ENCODE measurements around the gene SMAD3. TPM values are rescaled to one million over a fixed set of nuclear protein-coding genes. Genes with fewer than 3 reads are reported as not detected.

SMAD3 gene
- total and polyA plus RNA-seq, 2 of the 4 experiments (the other 2 are of a cell fraction), result 71.0 to 177 TPM

DNA sequence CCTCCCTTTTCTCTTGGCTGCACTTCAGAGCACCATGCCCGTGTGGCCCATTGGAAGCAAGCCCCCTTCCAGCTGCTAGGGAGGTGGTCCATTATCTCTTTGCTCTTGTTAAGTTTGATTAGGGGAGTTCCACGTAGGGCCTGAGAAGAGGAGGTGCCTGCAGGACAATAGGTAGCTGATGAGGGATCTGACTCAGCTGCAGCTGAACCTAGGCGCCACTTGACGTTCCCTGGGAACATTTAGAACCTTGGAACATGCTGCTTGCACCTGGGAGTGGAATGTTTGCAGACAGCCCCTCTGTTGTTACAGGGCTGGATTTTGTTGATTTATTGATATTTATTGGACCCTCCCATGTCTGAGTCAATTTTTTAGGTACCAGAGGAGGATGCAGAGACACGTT, 4.7 kb downstream of the SMAD3 start:
- TF ChIP-seq RFX5 (IDR thresholded peaks at IDR 0.05; ENCODE audit: low read depth, low read length) (no peak), CEBPB (IDR thresholded peaks at IDR 0.05; ENCODE audit: low read depth, low read length) (no peak), FOS (IDR thresholded peaks at IDR 0.05; ENCODE audit: low read depth, low read length) (no peak), CHD1 (IDR thresholded peaks at IDR 0.05; ENCODE audit: low read depth, low read length) (no peak; the same call in 1 of the 2 replicates), RCOR1 (IDR thresholded peaks at IDR 0.05; ENCODE audit: insufficient replicate concordance, low read length) (no peak), BHLHE40 (IDR thresholded peaks at IDR 0.05; ENCODE audit: low read depth, low read length) (no peak), NFE2L2 (IDR thresholded peaks at IDR 0.05; ENCODE audit: low read depth, low read length) (no peak), POLR2A (IDR thresholded peaks at IDR 0.05; ENCODE audit: low read depth, low read length) (no peak), MAFK (IDR thresholded peaks at IDR 0.05; ENCODE audit: low read depth, low read length) (no peak)
- TF ChIP-seq, protein P1, sequence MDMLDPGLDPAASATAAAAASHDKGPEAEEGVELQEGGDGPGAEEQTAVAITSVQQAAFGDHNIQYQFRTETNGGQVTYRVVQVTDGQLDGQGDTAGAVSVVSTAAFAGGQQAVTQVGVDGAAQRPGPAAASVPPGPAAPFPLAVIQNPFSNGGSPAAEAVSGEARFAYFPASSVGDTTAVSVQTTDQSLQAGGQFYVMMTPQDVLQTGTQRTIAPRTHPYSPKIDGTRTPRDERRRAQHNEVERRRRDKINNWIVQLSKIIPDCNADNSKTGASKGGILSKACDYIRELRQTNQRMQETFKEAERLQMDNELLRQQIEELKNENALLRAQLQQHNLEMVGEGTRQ (IDR thresholded peaks at IDR 0.05; ENCODE audit: low read depth, low read length), result no peak
- TF ChIP-seq, protein P2, sequence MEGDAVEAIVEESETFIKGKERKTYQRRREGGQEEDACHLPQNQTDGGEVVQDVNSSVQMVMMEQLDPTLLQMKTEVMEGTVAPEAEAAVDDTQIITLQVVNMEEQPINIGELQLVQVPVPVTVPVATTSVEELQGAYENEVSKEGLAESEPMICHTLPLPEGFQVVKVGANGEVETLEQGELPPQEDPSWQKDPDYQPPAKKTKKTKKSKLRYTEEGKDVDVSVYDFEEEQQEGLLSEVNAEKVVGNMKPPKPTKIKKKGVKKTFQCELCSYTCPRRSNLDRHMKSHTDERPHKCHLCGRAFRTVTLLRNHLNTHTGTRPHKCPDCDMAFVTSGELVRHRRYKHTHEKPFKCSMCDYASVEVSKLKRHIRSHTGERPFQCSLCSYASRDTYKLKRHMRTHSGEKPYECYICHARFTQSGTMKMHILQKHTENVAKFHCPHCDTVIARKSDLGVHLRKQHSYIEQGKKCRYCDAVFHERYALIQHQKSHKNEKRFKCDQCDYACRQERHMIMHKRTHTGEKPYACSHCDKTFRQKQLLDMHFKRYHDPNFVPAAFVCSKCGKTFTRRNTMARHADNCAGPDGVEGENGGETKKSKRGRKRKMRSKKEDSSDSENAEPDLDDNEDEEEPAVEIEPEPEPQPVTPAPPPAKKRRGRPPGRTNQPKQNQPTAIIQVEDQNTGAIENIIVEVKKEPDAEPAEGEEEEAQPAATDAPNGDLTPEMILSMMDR (conservative IDR thresholded peaks at IDR 0.05; ENCODE audit: low read depth, low read length), result no peak
- TF ChIP-seq, protein P3, sequence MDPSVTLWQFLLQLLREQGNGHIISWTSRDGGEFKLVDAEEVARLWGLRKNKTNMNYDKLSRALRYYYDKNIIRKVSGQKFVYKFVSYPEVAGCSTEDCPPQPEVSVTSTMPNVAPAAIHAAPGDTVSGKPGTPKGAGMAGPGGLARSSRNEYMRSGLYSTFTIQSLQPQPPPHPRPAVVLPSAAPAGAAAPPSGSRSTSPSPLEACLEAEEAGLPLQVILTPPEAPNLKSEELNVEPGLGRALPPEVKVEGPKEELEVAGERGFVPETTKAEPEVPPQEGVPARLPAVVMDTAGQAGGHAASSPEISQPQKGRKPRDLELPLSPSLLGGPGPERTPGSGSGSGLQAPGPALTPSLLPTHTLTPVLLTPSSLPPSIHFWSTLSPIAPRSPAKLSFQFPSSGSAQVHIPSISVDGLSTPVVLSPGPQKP (IDR thresholded peaks at IDR 0.05; ENCODE audit: borderline replicate concordance, low read depth, low read length), result no peak
- Histone ChIP-seq H2BK120ac (ENCODE audit: low read depth, low read length) (no peak overlapping the region), H4K8ac (ENCODE audit: low read depth in 2 of 2, low read length in 2 of 2) (peak overlapping the region in 1 of 2 experiments; percentile 7; a peak in 2 of 4 replicates), H3K79me1 (ENCODE audit: low read depth in 1 of 2, low read length in 2 of 2) (peaks cover 0 to 35% of the 10 kb centered on the region in 2 experiments; a peak in 2 of 4 replicates), H3K4me1 (ENCODE audit: control insufficient read depth, insufficient read depth, low read length) (peaks cover 19% of the 10 kb centered on the region), H3K36me3 (ENCODE audit: control insufficient read depth, insufficient read depth, low read length) (peaks cover 31% of the 10 kb centered on the region), H3K4me3 (ENCODE audit: insufficient read depth, low read depth, low read length) (peak overlapping the region; percentile 3; the same call in 1 of the 2 replicates), H2BK5ac (ENCODE audit: low read depth, low read length, poor library complexity, severe bottlenecking) (peak overlapping the region; percentile 27), H3K27me3 (ENCODE audit: control insufficient read depth, insufficient read depth, low read length) (no peaks in the 10 kb centered on the region), H3K14ac (replicated peaks; ENCODE audit: low read depth, low read length) (peak overlapping the region; percentile 78), H4K5ac (ENCODE audit: low read depth, low read length) (no peak overlapping the region; the same call in 1 of the 2 replicates), H2AK9ac (replicated peaks; ENCODE audit: low read depth, low read length, poor library complexity) (peak overlapping the region; percentile 29), H3K56ac (ENCODE audit: extremely low read depth, insufficient read depth, low read length) (no peak overlapping the region), H3K23ac (ENCODE audit: low read depth, low read length) (peak overlapping the region; percentile 51; the same call in 1 of the 2 replicates), H3K9ac (ENCODE audit: low read depth, low read length) (peak overlapping the region; percentile 43), H3K4ac (ENCODE audit: low read depth, low read length) (peak overlapping the region; percentile 21; the same call in 1 of the 2 replicates), H3K18ac (ENCODE audit: low read depth, low read length) (peak overlapping the region; percentile 36; the same call in 1 of the 2 replicates), H3K4me2 (ENCODE audit: low read depth, low read length) (peak overlapping the region; percentile 79), H4K91ac (ENCODE audit: insufficient read depth, low read depth, low read length) (no peak overlapping the region), H3K9me3 (ENCODE audit: control insufficient read depth, insufficient read depth, low read length) (no peaks in the 10 kb centered on the region), H4K20me1 (ENCODE audit: insufficient read depth, low read length) (peaks cover 89% of the 10 kb centered on the region), H3K27ac (ENCODE audit: insufficient read depth, low read length) (peak overlapping the region; percentile 36; the same call in 1 of the 2 replicates), H3K9me1 (ENCODE audit: insufficient read depth, low read length) (peaks cover 15% of the 10 kb centered on the region), H2AK5ac (ENCODE audit: low read depth, low read length) (peak overlapping the region; percentile 36; the same call in 1 of the 2 replicates), H2BK15ac (ENCODE audit: low read depth, low read length) (no peak overlapping the region), H2AFZ (replicated peaks; ENCODE audit: low read length, poor library complexity) (no peak overlapping the region), H2BK20ac (ENCODE audit: low read depth, low read length) (no peak overlapping the region)
- ChIA-PET POLR2A (ENCODE audit: unreplicated experiment) (interaction anchor here (0.7 kb wide), 1 partner anchor 76 kb away, joined by 3 read pairs; no protein-coding TSS in a partner anchor), CTCF (no interaction called here)
- ATAC-seq (ENCODE audit: low read depth) (no peak), DNase-seq (peak; percentile 45)
- no TSS peak for BruUV-seq (replicated peaks)
- intact Hi-C loops (cut with micrococcal nuclease), result no loop called here
- in situ Hi-C loops (cut with MboI; ENCODE audit: low sequenced_read_pairs), result no loop called here
- 100% methylated on average over 3 of the region's 5 CpGs; no CpG with 5 or more reads in 1 of the 2 experiments for WGBS, 2 experiments (ENCODE audit: extremely low coverage in 2 of 2, insufficient read length in 1 of 2)
- dilution Hi-C loops (cut with HindIII; ENCODE audit: low sequenced_read_pairs, unreplicated experiment), result no loop called here
